GM23248 (cell line): ENCODE results near the gene THAP3. TPM values are rescaled to one million over a fixed set of nuclear protein-coding genes. Genes with fewer than 3 reads are reported as not detected.
"Not testable (repeated sequence)": the region's sequence is repeated elsewhere in the genome, so short reads cannot be mapped to it uniquely, and the experiment has no call there.

Experiments used
- DNase-seq: peaks from one replicate; pipeline ENCODE4 v3.0.0-alpha.2; 2015
- H2AFZ ChIP-seq: fragments of 200-600 bp; sonication (generic); 2 replicates; pipeline ENCODE4 v1.6.1; 2016; ENCODE audit warnings: antibody characterized with exemption
- H3F3A ChIP-seq: fragments of 200-600 bp; sonication (generic); 2 replicates; pipeline ENCODE4 v1.6.1; 2016; ENCODE audit warnings: mild to moderate bottlenecking, antibody characterized with exemption, mixed run types; ENCODE audit not compliant: insufficient read depth
- H3K27ac ChIP-seq: fragments of 200-600 bp; sonication (generic); 2 replicates; pipeline ENCODE4 v1.5.1; 2016; ENCODE audit warnings: mild to moderate bottlenecking
- H3K27me3 ChIP-seq: fragments of 200-600 bp; sonication (generic); replicated peaks from 2 replicates; pipeline ENCODE4 v1.6.1; 2016; ENCODE audit warnings: mild to moderate bottlenecking; ENCODE audit not compliant: insufficient read depth
- H3K36me3 ChIP-seq: fragments of 200-600 bp; sonication (generic); 2 replicates; pipeline ENCODE4 v1.6.1; 2016; ENCODE audit warnings: low read depth, mild to moderate bottlenecking
- H3K4me1 ChIP-seq: fragments of 200-600 bp; sonication (generic); 2 replicates; pipeline ENCODE4 v1.6.1; 2016; ENCODE audit warnings: mild to moderate bottlenecking; ENCODE audit not compliant: insufficient read depth
- H3K4me2 ChIP-seq: fragments of 200-600 bp; sonication (generic); one replicate; pipeline ENCODE4 v1.6.1; 2016; ENCODE audit warnings: mild to moderate bottlenecking; ENCODE audit not compliant: unreplicated experiment
- H3K4me3 ChIP-seq: fragments of 200-600 bp; sonication (generic); 2 replicates; pipeline ENCODE4 v1.5.1; 2016; ENCODE audit warnings: mild to moderate bottlenecking
- H3K79me2 ChIP-seq: fragments of 200-600 bp; sonication (generic); 2 replicates; pipeline ENCODE4 v1.6.1; 2016; ENCODE audit warnings: mild to moderate bottlenecking; ENCODE audit not compliant: insufficient read depth
- H3K9ac ChIP-seq: fragments of 200-600 bp; sonication (generic); 2 replicates; pipeline ENCODE4 v1.6.1; 2016; ENCODE audit warnings: mild to moderate bottlenecking
- H3K9me2 ChIP-seq: fragments of 200-600 bp; sonication (generic); 2 replicates; pipeline ENCODE4 v1.6.1; 2016; ENCODE audit warnings: mixed run types, mild to moderate bottlenecking, moderate library complexity; ENCODE audit not compliant: insufficient read depth
- H3K9me3 ChIP-seq: fragments of 200-600 bp; sonication (generic); one replicate; pipeline ENCODE4 v1.6.1; 2017; ENCODE audit warnings: low read depth
- H4K20me1 ChIP-seq: fragments of 200-600 bp; sonication (generic); 2 replicates; pipeline ENCODE4 v1.6.0; 2016; ENCODE audit not compliant: insufficient read depth
- EZH2 ChIP-seq: fragments of 200-600 bp; sonication (generic); IDR thresholded peaks from 2 replicates; pipeline ENCODE4 v1.6.1; 2018; ENCODE audit warnings: antibody characterized with exemption, mild to moderate bottlenecking; ENCODE audit not compliant: insufficient read depth, poor library complexity, severe bottlenecking
- EZH2phosphoT487 ChIP-seq: fragments of 200-600 bp; sonication (generic); IDR thresholded peaks from 2 replicates; pipeline ENCODE4 v1.6.1; 2018; ENCODE audit warnings: antibody characterized with exemption, moderate library complexity, mild to moderate bottlenecking, low read depth; ENCODE audit not compliant: insufficient read depth
- WGBS, 2 experiments: methylation state at CpG; one replicate each; pipeline ENCODE4 v1.1.6; 2015 to 2017; ENCODE audit warnings: low lambda C conversion rate in 2 of 2, low coverage in 1 of 2; ENCODE audit errors: missing lambda C conversion rate in 2 of 2; 5-methylcytosine and 5-hydroxymethylcytosine counted together
- in situ Hi-C: fragments of 300-500 bp; cut with MboI; formaldehyde crosslinking; loops from 2 replicates; pipeline ENCODE4 v1.15.0; 2020
- polyA plus RNA-seq: library from polyadenylated mRNA; unstranded; fragments of >200 nt; fragmentation: Nextera tagmentation; extraction: Ambion mirVana; gene quantifications from 2 replicates; pipeline ENCODE4 v1.2.1, GENCODE V29; 2016
- total RNA-seq: library from RNA; depleted of rRNA; stranded (reverse); fragments of >200 nt; shearing (Covaris generic); gene quantifications from 2 replicates; pipeline ENCODE4 v1.2.3, GENCODE V29; 2014

Gene THAP3
- total and polyA plus RNA-seq, 2 experiments from 2014 or later: 14.5 to 19.0 TPM

DNA sequence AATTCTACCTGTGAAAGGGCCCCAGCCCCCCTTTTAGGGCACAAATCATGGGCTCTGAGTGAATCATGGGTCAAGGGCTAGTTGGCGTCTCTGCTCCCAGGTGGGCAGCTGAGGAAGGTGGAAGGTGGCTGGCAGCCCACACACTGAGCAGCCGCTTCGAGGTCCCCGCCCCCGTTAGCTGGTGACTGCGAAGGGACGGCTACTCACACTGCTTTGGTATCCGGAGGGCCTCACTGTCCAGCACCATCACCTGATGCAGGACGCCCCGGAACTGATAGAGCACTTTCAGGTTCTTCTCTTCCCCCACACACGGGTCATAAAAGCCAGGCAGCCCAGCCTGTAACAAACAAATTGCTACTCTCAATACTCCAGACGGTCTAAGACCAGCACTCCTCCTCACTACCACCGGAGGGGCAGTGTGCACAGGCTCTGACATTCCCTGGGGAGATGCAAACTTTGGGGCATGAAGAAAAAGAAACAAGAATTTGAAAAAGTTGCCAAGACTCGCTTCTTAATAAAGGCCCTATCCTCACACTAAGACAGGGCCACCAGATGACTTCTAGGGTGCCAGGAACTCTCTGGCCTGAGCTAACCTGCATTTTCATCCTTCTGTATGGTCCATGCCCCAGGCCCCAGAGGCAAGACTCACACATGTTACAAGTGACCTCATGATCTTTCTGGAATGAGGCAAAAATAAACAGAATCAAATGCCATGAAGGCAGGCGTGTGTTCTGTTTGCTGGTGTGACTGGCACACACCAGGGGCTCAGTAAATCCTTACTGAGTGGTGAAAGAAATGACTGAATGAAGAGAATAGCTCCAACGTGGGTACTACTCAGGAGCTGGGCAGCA, 11.5 kb downstream of the THAP3 start:
- TF ChIP-seq EZH2 (no peak), EZH2phosphoT487 (no peak)
- Histone ChIP-seq H3K4me1 (peaks cover 8% of the 10 kb centered on the region; the same call in 1 of the 2 replicates), H3K27ac (no peak overlapping the region), H3K79me2 (no peaks in the 10 kb centered on the region), H3K4me3 (no peak overlapping the region), H3K9me2 (no peaks in the 10 kb centered on the region), H3K4me2 (no peak overlapping the region), H3K9ac (no peak overlapping the region), H3K36me3 (peaks cover 12% of the 10 kb centered on the region), H3K27me3 (no peaks in the 10 kb centered on the region), H3K9me3 (no peaks in the 10 kb centered on the region), H3F3A (peaks cover 7% of the 10 kb centered on the region; the same call in 1 of the 2 replicates), H2AFZ (no peak overlapping the region), H4K20me1 (no peaks in the 10 kb centered on the region)
- in situ Hi-C loops: no loop called here
- DNase-seq: no peak
- WGBS, 2 experiments: 89 to 90% methylated on average over 16 of the region's 16 CpGs

DNA sequence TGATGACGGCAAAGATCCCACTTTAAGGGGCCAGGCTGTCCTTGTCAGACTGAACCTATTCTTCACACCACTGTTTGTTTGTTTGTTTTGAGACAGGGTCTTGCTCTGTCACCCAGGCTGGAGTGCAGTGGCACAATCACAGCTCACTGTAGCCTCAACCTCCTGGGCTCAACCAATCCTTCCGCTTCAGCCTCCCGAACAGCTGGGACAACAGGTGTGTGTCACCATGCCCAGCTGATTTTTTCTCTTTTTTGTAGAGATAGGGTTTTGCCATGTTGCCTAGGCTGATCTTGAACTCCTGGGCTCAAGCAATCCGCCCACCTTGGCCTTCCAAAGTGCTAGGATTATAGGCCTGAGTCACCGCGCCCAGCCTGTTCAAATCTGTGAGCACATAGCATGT, 12.1 kb downstream of the THAP3 start:
- H3K36me3 ChIP-seq: peaks cover 15% of the 10 kb centered on the region
- in situ Hi-C loops: not testable (repeated sequence)

DNA sequence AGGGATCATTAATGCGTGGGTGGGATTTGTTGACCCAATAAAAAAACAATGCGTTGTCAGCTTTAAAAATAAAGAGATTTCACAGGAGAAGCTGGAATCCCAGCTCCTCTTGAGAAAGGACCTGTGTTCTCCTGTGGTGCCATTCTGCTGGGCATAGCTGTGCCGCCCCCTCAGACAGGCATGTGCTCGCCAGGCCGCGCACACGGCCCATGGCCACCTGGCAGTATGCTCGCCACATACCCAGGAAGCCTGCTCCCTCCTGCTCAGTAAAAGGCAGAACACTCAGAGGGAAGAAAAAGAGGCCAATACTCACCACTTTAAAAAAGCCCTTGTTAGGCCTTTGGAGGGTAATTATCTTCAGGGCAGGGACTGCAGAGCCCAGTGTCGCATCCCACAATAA, 13.1 kb downstream of the THAP3 start:
- H3K36me3 ChIP-seq: peaks cover 15% of the 10 kb centered on the region

More for the DNA sequence above, 12.1 kb downstream of the THAP3 start:
- not testable (repeated sequence) for H3K9ac ChIP-seq, H3K27me3 ChIP-seq, H3K79me2 ChIP-seq, H3F3A ChIP-seq, H3K4me2 ChIP-seq, H4K20me1 ChIP-seq, H3K9me2 ChIP-seq, H3K4me1 ChIP-seq, DNase-seq, H3K4me3 ChIP-seq, H3K27ac ChIP-seq, H3K9me3 ChIP-seq, H2AFZ ChIP-seq
- 95 to 99% methylated on average over 6 of the region's 6 CpGs for WGBS, 2 experiments

DNA sequence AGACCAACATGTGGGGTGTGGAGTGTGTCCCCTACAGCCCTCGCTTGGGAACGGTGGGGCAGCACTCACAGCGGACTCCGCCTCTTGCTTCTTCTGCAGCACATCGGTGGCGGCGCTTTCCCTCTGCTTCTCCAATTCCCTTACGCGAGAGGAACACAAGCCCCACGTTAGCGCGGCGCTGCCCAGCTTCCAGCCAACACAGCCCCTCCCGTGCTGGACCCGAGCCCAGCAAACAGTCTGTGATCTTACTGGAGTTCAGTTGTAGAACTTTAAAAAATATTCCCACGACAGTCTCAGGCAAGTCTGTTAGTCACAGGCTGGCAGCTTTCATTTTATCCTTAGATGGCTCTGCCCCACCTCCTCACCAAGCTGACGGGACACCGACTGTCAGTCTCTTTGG, 13.6 kb downstream of the THAP3 start:
- WGBS, 2 experiments: 25 to 28% methylated on average over 18 of the region's 18 CpGs
- Histone ChIP-seq H3K4me1 (peaks cover 8% of the 10 kb centered on the region; the same call in 1 of the 2 replicates), H3K79me2 (no peaks in the 10 kb centered on the region), H2AFZ (no peak overlapping the region), H3K36me3 (peaks cover 15% of the 10 kb centered on the region), H3K4me2 (no peak overlapping the region), H3K9ac (peak overlapping the region; percentile 43), H4K20me1 (no peaks in the 10 kb centered on the region), H3K4me3 (no peak overlapping the region), H3K27ac (peak overlapping the region; percentile 57), H3K9me2 (no peaks in the 10 kb centered on the region), H3K27me3 (no peaks in the 10 kb centered on the region), H3K9me3 (no peaks in the 10 kb centered on the region), H3F3A (peaks cover 7% of the 10 kb centered on the region; the same call in 1 of the 2 replicates)
- TF ChIP-seq EZH2phosphoT487 (no peak), EZH2 (no peak)
- in situ Hi-C loops: no loop called here
- peak; percentile 82 for DNase-seq

More for the DNA sequence above, 13.1 kb downstream of the THAP3 start:
- Histone ChIP-seq H3K9me2 (no peaks in the 10 kb centered on the region), H3K4me3 (no peak overlapping the region), H4K20me1 (no peaks in the 10 kb centered on the region), H3K27ac (peak overlapping the region; percentile 57), H3K4me2 (no peak overlapping the region), H2AFZ (no peak overlapping the region), H3K27me3 (no peaks in the 10 kb centered on the region), H3F3A (peaks cover 7% of the 10 kb centered on the region; the same call in 1 of the 2 replicates), H3K9ac (peak overlapping the region; percentile 43), H3K4me1 (peaks cover 8% of the 10 kb centered on the region; the same call in 1 of the 2 replicates), H3K79me2 (no peaks in the 10 kb centered on the region), H3K9me3 (no peaks in the 10 kb centered on the region)
- TF ChIP-seq EZH2phosphoT487 (no peak), EZH2 (no peak)
- WGBS, 2 experiments: 91 to 94% methylated on average over 9 of the region's 9 CpGs
- in situ Hi-C loops: no loop called here
- no peak for DNase-seq

DNA sequence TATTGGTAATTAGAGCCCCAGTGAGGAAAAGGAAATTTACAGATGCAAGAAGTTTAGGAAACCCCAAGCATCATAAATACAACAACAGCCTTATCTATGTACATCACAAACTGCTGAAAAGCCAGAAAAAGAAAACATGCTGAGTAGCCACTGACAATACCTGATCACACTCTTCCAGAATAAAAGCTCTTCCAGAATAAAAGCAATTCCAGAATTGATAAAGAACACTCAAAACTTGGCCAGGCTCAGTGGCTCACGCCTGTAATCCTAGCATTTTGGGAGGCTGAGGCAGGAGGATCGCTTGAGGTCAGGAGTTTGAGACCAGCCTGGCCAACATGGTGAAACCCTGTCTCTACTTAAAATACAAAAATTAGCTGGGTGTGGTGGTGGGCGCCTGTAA, 16.2 kb downstream of the THAP3 start:
- H3K9ac ChIP-seq, H3K79me2 ChIP-seq, H4K20me1 ChIP-seq, H3K9me3 ChIP-seq, DNase-seq, H3F3A ChIP-seq, H3K4me1 ChIP-seq, H3K9me2 ChIP-seq, in situ Hi-C loops, H3K4me3 ChIP-seq, H3K27ac ChIP-seq, H2AFZ ChIP-seq, H3K4me2 ChIP-seq, H3K27me3 ChIP-seq: not testable (repeated sequence)
- peaks cover 24% of the 10 kb centered on the region for H3K36me3 ChIP-seq
- 97% methylated on average over 3 of the region's 3 CpGs for WGBS, 2 experiments
